Left ventricle myocardium superior (tissue), 1 donor: ENCODE results near the gene SASH3. TPM values are rescaled to one million over a fixed set of nuclear protein-coding genes. Genes with fewer than 3 reads are reported as not detected.

ENCODE experiments used
- ATAC-seq: fragments of 200-7000 bp; cut with Tn5 transposase; one replicate; pipeline ENCODE4 v1.9.1; 2020; ENCODE audit warnings: mild to moderate bottlenecking, moderate library complexity
- DNase-seq: peaks from one replicate; pipeline ENCODE4 v3.0.0-alpha.2; 2020
- intact Hi-C: fragments of 100-400 bp; cut with micrococcal nuclease; formaldehyde crosslinking; loops from one replicate; pipeline ENCODE4 v1.11.0; 2022
- total RNA-seq: library from RNA; stranded (reverse); fragmentation: NEBNext Ultra II Directional; extraction: Animal tissue kit (Norgen Biotek cat#: 25700); gene quantifications from one replicate; pipeline ENCODE4 v1.2.1, GENCODE V29; 2021
- donor health status: DM: no; HTN: yes; CAD: no; lungs with severe emphysema.

Gene SASH3
- total RNA-seq, 1 donor from 2014 or later: 1.8 TPM

- ATAC-seq: peak; percentile 33
- DNase-seq: peak; percentile 41
- intact Hi-C loops: no loop called here
Observed at GRCh38 chrX:129842510-129843208, 62.9 kb downstream of the SASH3 start.

DNA sequence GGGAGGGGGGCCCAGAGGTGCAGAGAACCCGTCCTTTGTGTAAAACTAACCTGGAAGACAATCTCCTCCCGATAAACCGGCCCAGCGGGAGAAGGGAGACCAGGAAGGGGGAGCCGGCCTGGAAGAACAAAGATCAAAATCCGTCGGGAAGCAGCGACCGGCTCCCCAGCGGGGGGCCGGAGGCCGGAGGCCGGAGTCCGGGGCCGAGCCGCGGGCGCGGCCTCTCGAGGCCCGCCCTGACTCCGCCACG lies 63.4 kb downstream of the SASH3 start:
- intact Hi-C loops: no loop called here
- ATAC-seq: no peak
- no peak for DNase-seq

DNA sequence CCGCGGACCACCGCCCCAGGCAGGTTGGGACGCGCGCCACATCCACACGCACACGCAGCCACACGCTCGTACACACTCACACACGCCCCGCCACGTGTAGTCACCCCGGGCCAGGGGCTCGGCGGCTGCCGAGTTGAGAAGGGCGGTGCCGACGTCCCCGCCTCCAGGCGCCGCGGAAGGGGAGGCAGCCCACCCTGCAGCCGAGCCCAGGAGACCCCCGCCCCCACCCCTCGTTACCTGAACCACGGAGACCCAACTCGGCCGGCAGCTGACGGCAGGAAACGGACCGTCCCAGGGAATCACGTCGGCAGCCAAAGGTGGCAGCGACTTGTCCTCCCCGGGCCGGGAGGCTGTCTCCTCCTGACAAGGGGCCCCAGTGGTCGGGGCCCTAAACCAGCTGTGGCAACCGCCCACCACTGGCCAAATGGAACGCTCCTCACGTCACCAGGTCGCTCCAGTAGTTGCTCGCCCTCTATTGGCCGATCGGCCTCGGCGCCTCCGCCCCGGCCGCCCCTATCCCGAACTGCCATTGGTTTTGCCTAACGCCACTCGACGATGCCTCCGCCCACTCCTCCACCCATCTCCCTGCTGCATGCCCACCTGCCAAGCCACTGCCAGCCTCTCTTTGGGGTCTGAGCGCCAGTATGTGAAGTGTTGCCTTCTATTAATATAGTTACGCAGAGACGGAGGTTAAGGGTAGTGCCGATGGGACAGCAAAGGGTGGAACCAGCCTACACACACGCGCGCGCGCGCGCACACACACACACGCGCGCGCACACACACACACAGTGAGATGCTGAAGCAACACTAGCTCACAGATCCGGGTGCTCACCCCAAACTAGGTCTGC lies 63.9 kb downstream of the SASH3 start, which contains the start of gene ZDHHC9:
Gene ZDHHC9 (minus strand): TSS at position 428 of the 848 bp plus-strand sequence. CDS start 1,941 bp downstream, outside the sequence.
- peak; percentile 98 for ATAC-seq
- peak; percentile 90 for DNase-seq
- intact Hi-C loops: no loop called here

Other genes starting within 250 kb of the SASH3 start
- 9.9 TPM for gene OCRL, start 239.7 kb upstream of the SASH3 start, total RNA-seq
- 25.9 TPM for gene APLN, start 125.0 kb upstream of the SASH3 start, total RNA-seq
- 0.92 TPM for gene XPNPEP2, start 41.0 kb upstream of the SASH3 start, total RNA-seq
- 13.4 TPM for gene ZDHHC9, start 63.9 kb downstream of the SASH3 start, total RNA-seq
- 8.0 TPM for gene UTP14A, start 126.2 kb downstream of the SASH3 start, total RNA-seq
- 12.4 TPM for gene BCORL1, start 202.7 kb downstream of the SASH3 start, total RNA-seq